ENCODE data around the gene POC1A. TPM values are rescaled to one million over a fixed set of nuclear protein-coding genes. Genes with fewer than 3 reads are reported as not detected.

POC1A gene
- total RNA-seq, 1 experiment from 2014 or later, result 43.0 TPM

- Histone ChIP-seq H3K9me2 (replicated peaks; ENCODE audit: low read length) (no peaks in the 10 kb centered on the region), H3K4me1 (ENCODE audit: insufficient read depth, low read length) (peaks cover 2% of the 10 kb centered on the region; the same call in 1 of the 2 replicates), H3K9ac (ENCODE audit: low read length) (no peak overlapping the region), H3K9me3 (ENCODE audit: low read length) (no peaks in the 10 kb centered on the region), H3K4me2 (ENCODE audit: low read length) (no peak overlapping the region), H3K27ac (ENCODE audit: low read length) (no peak overlapping the region), H3F3A (ENCODE audit: low read length, unreplicated experiment) (no peaks in the 10 kb centered on the region), H2AFZ (ENCODE audit: low read length) (no peak overlapping the region), H3K36me3 (ENCODE audit: low read depth, low read length) (peaks cover 26% of the 10 kb centered on the region), H3K4me3 (ENCODE audit: low read length) (no peak overlapping the region), H3K79me2 (ENCODE audit: low read length) (no peaks in the 10 kb centered on the region), H3K27me3 (ENCODE audit: low read length) (no peaks in the 10 kb centered on the region), H4K20me1 (ENCODE audit: low read length) (no peaks in the 10 kb centered on the region)
- peak; percentile 86 for DNase-seq
- intact Hi-C loops (cut with micrococcal nuclease), result loop anchor here (1.0 to 2.0 kb wide), 6 partner anchors 16 to 201 kb away; partner anchors contain the start of gene PARP3
- ATAC-seq, result peak; percentile 95
- CTCF ChIA-PET, result interaction anchor here (0.6 to 1.2 kb wide), 3 partner anchors 9 to 143 kb away, joined by 3 to 8 read pairs (median 6); no protein-coding TSS in a partner anchor
- no TSS peak for BruUV-seq (replicated peaks)
- TF ChIP-seq CTCF (conservative IDR thresholded peaks at IDR 0.05; ENCODE audit: low read depth, low read length) (peak; percentile 93), EZH2phosphoT487 (IDR thresholded peaks at IDR 0.05; ENCODE audit: borderline replicate concordance, low read length) (no peak), EZH2 (IDR thresholded peaks at IDR 0.05; ENCODE audit: low read length, unreplicated experiment) (no peak)
- POLR2A ChIA-PET (ENCODE audit: unreplicated experiment), result no interaction called here
These were observed 10.0 kb downstream of the POC1A start for GRCh38 chr3:52144034-52144795.

GRCh38 chr3:52143616-52144015 lies 10.6 kb downstream of the POC1A start:
- H3K9ac ChIP-seq (ENCODE audit: low read length), result no peak overlapping the region
- H3K27ac ChIP-seq (ENCODE audit: low read length), result no peak overlapping the region

More at GRCh38 chr3:52143616-52144015, 10.6 kb downstream of the POC1A start:
- Histone ChIP-seq H3K36me3 (ENCODE audit: low read depth, low read length) (peaks cover 20% of the 10 kb centered on the region), H2AFZ (ENCODE audit: low read length) (no peak overlapping the region), H3K9me3 (ENCODE audit: low read length) (no peaks in the 10 kb centered on the region), H3K79me2 (ENCODE audit: low read length) (no peaks in the 10 kb centered on the region), H3K4me1 (ENCODE audit: insufficient read depth, low read length) (peaks cover 2% of the 10 kb centered on the region; the same call in 1 of the 2 replicates), H3K27me3 (ENCODE audit: low read length) (no peaks in the 10 kb centered on the region), H3F3A (ENCODE audit: low read length, unreplicated experiment) (no peaks in the 10 kb centered on the region), H3K9me2 (replicated peaks; ENCODE audit: low read length) (no peaks in the 10 kb centered on the region), H4K20me1 (ENCODE audit: low read length) (no peaks in the 10 kb centered on the region), H3K4me2 (ENCODE audit: low read length) (no peak overlapping the region), H3K4me3 (ENCODE audit: low read length) (no peak overlapping the region)
- CTCF ChIA-PET, result interaction anchor here (0.6 kb wide), 1 partner anchor 12 kb away, joined by 8 read pairs; no protein-coding TSS in a partner anchor
- intact Hi-C loops (cut with micrococcal nuclease), result loop anchor here (1.0 to 2.0 kb wide), 6 partner anchors 15 to 201 kb away; partner anchors contain the start of gene PARP3
- POLR2A ChIA-PET (ENCODE audit: unreplicated experiment), result no interaction called here
- DNase-seq, result no peak
- ATAC-seq, result no peak
- TF ChIP-seq CTCF (conservative IDR thresholded peaks at IDR 0.05; ENCODE audit: low read depth, low read length) (no peak), EZH2 (IDR thresholded peaks at IDR 0.05; ENCODE audit: low read length, unreplicated experiment) (no peak), EZH2phosphoT487 (IDR thresholded peaks at IDR 0.05; ENCODE audit: borderline replicate concordance, low read length) (no peak)
- BruUV-seq (replicated peaks), result no TSS peak
